GM10266 (cell line): Measurements from ENCODE around the gene TGM3.

ENCODE experiments used
- DNase-seq: peaks from one replicate; pipeline ENCODE4 v3.0.0; 2012; ENCODE audit errors: extremely low spot score
- CTCF ChIP-seq: IDR thresholded peaks from 2 replicates; pipeline ENCODE4 v1.5.1; 2012; ENCODE audit warnings: mild to moderate bottlenecking, low read depth; ENCODE audit not compliant: control insufficient read depth, insufficient read depth; ENCODE audit errors: missing control alignments

Gene TGM3

GRCh38 chr20:2329286-2329685 lies 33.5 kb downstream of the TGM3 start:
- no peak for DNase-seq
- no peak for TF ChIP-seq CTCF

- DNase-seq = no peak
- no peak for TF ChIP-seq CTCF
Observed at GRCh38 chr20:2330090-2330695, 34.4 kb downstream of the TGM3 start.

GRCh38 chr20:2331106-2331505 lies 35.3 kb downstream of the TGM3 start:
- TF ChIP-seq CTCF = no peak
- no peak for DNase-seq

- no peak for DNase-seq
- TF ChIP-seq CTCF = no peak
Observed at GRCh38 chr20:2331901-2332565, 36.2 kb downstream of the TGM3 start.

GRCh38 chr20:2332711-2333110 lies 36.9 kb downstream of the TGM3 start:
- no peak for DNase-seq
- no peak for TF ChIP-seq CTCF

- TF ChIP-seq CTCF = no peak
- DNase-seq = no peak
Observed at GRCh38 chr20:2333821-2334220, 38.0 kb downstream of the TGM3 start.

DNA sequence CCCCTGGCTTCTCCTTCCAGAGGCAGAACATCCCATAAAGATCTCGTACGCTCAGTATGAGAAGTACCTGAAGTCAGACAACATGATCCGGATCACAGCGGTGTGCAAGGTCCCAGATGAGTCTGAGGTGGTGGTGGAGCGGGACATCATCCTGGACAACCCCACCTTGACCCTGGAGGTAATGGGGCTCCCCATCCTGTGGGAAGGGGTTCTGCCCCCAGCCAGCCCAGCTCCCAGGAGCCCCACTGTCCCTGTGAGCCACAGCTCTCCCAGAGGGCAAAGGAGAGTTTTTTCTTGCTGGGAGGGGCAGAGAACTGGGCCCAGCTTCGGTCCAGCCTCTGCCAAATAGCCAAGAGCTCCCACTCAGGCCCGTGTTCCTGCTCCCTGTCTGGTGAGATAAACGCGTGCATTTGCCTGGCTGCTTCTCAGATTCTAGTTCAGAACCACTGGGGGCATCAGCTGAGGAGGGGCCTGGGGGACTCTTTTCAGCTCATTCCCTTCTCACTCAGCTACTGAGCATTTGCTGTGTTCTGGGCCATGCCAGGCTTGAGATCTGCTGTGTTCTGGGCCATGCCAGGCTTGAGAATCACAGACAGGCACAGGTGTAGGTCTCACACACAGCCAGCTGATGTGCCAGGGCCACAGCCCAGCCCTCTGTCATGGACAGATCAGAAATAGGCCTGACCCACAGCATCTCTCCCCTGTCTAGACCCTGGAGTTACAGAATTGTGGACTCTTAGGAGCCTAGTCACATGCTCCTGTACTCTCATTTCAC lies 39.5 kb downstream of the TGM3 start:
- no peak for TF ChIP-seq CTCF
- no peak for DNase-seq
